ENCODE measurements around the gene CA10.
A peak's percentile ranks its signal among the peaks of the same experiment; 100 is the strongest.

CA10 gene

GRCh38 chr17:51946311-51946710 is 212.2 kb downstream of the CA10 start:
- no peak for DNase-seq

DNA sequence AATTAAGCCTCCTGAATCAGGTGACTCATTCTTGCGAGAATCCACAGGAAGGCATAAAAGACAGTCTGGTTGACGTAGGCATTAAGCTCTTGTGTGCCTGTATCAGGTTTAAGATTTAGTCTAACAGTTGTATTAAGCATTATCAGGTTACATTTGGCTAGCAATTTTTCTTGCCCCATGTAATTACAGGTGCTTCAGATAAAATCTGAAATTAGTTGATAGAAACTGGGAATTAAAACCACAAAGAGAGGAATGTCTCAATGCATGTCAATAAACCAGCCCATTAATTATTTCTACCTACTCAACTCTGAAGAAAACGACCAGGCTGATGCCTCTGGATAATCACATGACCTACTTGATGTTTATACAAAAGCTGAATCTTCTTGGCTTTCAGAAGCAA is 217.2 kb downstream of the CA10 start:
- DNase-seq: peak; percentile 8

GRCh38 chr17:51937264-51937663 is 221.2 kb downstream of the CA10 start:
- DNase-seq: no peak

DNA sequence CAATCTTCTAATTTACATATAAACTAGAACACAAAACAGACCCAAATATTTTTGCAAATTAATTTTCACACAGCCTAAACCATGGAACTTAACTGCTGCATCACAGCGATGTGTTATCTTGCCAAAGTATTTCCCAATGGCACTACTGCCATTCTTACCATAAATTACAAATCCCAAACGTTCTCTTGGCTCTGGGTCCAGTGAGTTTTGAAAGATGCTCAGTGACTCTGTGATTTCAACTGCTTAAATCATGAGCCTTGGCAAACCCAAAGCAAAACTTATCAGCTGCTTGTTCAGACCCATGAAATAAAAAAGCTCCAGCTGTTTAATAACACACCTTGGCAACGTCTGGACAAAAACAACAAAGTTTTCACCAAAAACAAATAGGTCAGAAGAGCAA is 223.0 kb downstream of the CA10 start:
- no peak for DNase-seq

- DNase-seq: no peak
Observed at GRCh38 chr17:51933647-51934046, 224.9 kb downstream of the CA10 start.

DNA sequence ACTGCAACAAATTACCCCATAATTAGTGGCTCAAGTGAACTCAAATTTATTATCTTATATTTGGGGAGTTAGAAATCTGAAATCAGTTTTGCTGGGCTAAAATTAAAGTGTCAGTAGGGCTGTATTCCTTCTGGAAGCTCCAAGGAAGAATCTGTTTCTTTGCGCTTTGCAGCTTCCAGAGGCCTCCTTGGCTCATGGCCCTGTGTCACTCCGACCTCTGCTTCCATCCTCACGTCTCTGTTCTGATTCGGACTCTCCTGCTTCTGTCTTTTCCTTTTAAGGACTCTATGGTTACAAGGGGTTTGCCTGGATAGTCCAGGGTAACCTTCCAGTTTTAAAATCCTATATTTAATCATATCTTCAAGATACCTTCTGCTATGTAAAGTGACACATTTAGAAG is 232.1 kb downstream of the CA10 start:
- no peak for DNase-seq

GRCh38 chr17:51921500-51921899 is 237.0 kb downstream of the CA10 start:
- no peak for DNase-seq

- no peak for DNase-seq
Observed at GRCh38 chr17:51914577-51914976, 243.9 kb downstream of the CA10 start.

DNA sequence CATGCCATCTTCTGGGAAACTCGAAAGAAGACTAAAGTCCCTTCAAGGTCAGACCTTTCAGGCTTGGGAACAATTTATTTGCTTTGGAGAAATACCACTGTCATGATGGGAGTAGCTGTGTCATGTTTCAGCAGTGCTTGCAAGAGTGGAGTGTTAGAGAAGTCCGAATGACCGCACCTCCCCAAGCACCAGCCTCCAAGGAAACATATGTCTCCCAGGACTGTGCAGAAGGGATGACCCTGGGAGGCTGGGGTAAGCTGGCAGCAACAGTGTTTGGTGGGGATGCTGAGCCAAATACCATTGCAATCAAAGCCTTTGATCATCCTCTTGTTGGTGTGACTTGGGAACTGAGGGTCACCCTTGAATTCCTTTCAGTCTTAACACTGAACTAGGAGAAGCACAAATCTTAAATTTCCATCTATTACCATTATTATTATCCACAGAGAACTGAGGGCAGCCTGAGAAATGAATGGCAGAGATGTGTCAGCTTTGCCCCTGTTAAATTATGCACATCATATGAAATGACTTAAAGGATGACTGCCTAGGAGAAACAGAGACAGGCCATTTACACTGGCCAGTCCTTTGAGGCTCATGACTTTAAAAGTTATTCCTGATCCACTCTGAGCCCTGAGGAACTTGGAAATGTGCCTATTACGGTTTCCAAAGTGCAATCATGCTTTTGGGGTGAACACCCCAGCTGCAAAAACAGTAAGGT is 244.9 kb downstream of the CA10 start:
- DNase-seq: no peak

DNA sequence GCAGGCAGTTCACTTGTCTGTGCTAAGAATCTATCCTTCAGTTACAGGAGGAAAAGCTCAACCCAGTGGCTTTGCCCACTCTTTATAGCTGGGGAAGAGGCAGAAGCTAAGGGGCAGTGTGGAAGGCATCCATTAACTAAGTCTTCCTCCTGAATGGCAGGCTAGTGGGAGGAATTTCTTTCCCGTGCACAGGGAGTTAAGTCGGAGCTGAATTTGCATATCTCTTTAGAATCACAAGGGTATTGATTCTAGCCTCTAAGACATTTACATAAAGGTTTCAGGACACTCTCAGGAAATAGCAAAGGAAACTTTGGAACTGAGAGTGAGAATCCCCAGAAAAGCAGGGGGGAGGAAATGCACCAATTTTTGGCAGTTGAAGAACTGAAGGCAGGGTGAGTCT is 245.6 kb downstream of the CA10 start:
- DNase-seq: no peak

DNA sequence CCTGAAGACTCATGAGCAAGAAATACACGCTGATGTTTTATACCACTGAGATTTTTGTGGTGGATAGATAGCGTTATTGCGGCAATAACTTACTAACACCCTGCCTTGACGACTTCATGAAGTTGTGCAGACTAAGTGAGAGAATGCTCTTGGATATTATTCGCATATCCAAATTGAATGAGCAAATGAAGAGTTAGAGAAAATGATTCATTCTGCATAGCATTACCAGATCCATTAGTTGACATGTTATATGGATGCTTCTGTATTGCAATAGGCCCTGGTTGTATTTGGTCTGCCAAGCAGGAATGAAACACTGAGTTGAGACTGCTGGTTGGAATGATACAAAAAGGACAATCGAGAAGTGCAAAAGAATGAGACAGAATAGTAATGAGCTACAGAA is 247.3 kb downstream of the CA10 start:
- DNase-seq: no peak

GRCh38 chr17:51909971-51910370 is 248.5 kb downstream of the CA10 start:
- DNase-seq: no peak

- DNase-seq: no peak
Observed at GRCh38 chr17:51908841-51909537, 249.5 kb downstream of the CA10 start.

DNA sequence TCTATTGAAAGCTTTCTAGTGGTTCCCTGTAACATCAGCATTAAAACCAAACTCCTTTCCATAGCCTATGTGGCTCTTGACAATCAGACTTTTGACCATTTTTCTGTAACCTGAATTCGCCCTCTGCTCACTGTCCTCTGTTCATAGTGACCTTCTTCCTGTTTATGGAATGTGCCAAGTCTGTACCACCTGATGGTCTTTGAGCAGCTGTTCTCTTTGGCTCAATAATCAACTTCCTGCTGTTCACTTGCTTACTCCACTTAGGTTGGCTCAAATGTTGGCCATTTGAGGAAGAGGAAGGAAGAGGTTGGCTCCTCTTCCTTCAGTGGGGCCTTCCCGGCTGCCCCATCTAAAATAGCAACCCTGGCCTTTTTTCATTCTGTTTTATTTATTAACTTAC is 251.5 kb downstream of the CA10 start:
- no peak for DNase-seq

DNA sequence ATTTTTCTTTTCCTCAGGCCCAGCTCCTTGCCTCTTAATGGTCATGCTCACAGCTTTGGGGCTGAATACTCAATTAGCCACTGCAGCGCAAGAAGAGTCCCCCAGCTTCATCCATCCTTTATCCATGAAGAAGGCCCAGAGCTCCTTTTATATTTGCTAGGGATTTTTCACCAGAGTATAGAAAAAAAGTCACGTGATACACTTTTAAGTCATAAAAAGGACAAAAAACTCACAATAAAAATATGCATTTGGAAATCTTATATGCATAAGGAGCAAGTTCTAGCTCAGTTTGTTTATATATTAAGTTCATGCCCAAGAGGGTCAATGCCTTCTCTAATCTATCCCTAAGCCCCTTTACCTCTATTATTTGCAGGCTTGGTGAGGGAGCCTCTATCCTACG is 254.1 kb downstream of the CA10 start:
- no peak for DNase-seq

GRCh38 chr17:51901242-51901641 is 257.3 kb downstream of the CA10 start:
- DNase-seq: no peak

GRCh38 chr17:51891936-51892335 is 266.6 kb downstream of the CA10 start:
- DNase-seq: no peak

DNA sequence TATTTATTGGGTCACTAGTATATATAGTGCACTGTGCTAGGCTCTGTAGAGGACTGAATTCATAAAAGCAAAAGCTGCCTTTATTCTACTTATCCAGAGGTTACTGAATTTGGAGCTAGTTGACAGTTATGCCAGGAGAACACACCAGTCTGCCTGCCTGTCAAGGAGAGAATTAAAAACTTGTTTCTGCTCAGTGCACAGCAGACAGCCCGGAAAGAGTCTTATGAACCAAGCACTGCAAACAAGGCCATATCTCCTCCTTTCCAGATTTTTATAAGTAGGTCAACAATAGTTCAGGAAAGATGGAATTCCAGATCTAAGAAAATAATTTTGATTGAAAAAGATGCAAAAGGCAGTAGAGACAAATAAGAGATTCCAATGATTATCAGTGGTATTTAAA is 267.8 kb downstream of the CA10 start:
- DNase-seq: no peak

DNA sequence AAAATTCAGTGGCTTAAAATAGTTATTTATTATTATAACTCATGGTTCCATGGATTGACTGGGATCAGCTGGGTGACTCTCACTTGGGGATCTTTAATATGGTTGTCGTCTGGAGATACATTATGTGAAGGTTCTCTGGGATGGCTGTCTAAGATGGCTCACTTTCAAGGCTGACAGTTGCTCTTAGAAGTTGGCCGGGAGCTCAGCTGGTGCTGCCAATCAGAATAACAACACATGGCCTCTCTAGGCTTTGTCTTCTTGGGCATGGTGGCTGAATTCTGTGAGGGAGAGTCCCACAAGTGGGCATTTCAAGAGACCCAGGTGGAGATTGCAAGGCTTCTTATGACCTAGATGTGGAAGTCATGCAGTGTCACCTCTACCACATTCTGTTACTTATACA is 269.7 kb downstream of the CA10 start:
- no peak for DNase-seq

- DNase-seq: no peak
Observed at GRCh38 chr17:51876986-51877385, 281.5 kb downstream of the CA10 start.

DNA sequence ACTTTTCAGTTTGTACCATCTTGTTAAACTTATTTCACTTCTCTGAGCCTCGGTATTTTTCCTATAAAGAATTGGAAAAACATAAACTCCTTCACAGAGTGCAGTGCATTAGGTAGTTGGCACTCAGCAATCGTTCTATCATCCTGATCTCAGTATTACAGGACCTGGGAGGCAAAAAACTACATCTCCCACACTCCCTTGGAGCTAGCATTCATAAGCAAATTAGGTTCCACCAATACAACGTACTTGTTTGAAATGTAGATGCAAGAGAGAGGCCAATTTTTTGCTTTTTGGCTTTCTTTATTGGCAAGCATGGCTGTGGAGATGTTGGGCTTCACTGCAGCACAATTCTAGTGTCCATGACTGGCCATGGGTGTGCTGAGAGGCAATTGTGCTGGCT is 285.2 kb downstream of the CA10 start:
- DNase-seq: no peak

- no peak for DNase-seq
Observed at GRCh38 chr17:51869387-51869786, 289.1 kb downstream of the CA10 start.

GRCh38 chr17:51860954-51861561 is 297.5 kb downstream of the CA10 start:
- peak; percentile 58 for DNase-seq

DNA sequence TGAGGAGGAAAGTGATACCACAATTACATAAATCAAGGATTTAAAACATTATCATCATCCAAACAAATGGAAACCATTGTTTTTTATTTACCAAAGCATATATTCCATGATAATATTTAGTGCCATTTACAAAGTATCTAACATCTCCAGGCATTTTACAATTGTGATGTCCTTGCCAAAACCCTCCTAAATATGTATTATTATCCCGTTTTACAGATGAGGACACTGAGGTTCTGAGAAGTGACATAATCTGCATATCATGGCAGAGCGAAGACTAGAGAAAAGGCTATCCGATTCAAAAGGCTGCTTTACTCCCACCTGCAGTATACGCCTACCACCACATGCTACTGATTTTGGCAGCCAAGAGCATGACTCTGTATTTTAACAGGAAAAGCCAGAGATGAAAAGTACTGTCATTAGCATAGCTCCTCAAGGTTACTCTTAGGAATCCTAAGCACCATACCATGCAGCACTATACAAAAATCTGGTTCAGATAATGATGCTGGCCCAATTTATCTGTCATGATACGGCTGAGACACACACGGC is 301.4 kb downstream of the CA10 start:
- no peak for DNase-seq

Data from DMS153 (cell line).